ENCODE data around the gene ADAM8. TPM values are rescaled to one million over a fixed set of nuclear protein-coding genes. Genes with fewer than 3 reads are reported as not detected.

Gene ADAM8
- total and polyA plus RNA-seq, 4 experiments from 2014 or later: 63.9 to 97.8 (median 88.8) TPM

DNA sequence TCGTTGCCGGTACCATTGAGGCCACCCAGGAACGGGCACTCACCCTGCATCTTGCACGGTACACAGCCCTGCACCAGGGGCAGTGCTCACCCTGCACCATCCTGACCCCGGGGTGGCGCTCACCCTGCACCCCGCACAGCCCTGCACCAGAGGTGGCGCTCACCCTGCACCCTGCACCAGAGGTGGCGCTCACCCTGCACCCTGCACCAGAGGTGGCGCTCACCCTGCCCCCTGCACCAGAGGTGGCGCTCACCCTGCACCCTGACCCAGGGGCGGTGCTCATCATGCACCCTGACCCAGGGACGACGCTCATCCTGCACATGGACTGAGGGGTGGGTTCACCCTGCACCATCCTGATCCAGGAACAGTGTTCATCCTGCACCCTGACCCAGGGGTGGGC is 25.6 kb upstream of the ADAM8 start:
- POLR2A ChIA-PET (ENCODE audit: partially characterized antibody): no interaction called here
- Mint-ChIP-seq H3K36me3 (peaks cover 39 to 55% of the 10 kb centered on the region in 2 donors), H3K27me3 (no peaks in the 10 kb centered on the region), H3K4me3 (no peak overlapping the region), H3K9me3 (peaks cover 0 to 1% (median 0%) of the 10 kb centered on the region in 8 donors), H3K27ac (no peak overlapping the region), H3K4me1 (peaks cover 14 to 40% (median 20%) of the 10 kb centered on the region in 4 donors)
- Histone ChIP-seq H3K36me3 (ENCODE audit: insufficient read depth, low read length) (peaks cover 31% of the 10 kb centered on the region), H3K9me3 (ENCODE audit: control insufficient read depth in 1 of 2, low read length in 2 of 2) (no peaks in the 10 kb centered on the region), H3K4me3 (ENCODE audit: low read length in 2 of 2) (no peak overlapping the region), H3K4me1 (ENCODE audit: insufficient read depth, low read length) (peaks cover 11% of the 10 kb centered on the region), H3K27ac (ENCODE audit: low read depth, low read length) (no peak overlapping the region), H3K27me3 (ENCODE audit: insufficient read depth, low read length) (no peaks in the 10 kb centered on the region)
- no peak for DNase-seq
- intact Hi-C loops (cut with micrococcal nuclease): no loop called here
- CTCF ChIA-PET (ENCODE audit: partially characterized antibody): interaction anchor here (1.1 to 1.2 kb wide), 2 partner anchors 23 to 44 kb away, joined by 3 to 4 read pairs; no protein-coding TSS in a partner anchor

- Mint-ChIP-seq H3K4me3 (no peak overlapping the region), H3K27me3 (no peaks in the 10 kb centered on the region)
Observed at GRCh38 chr10:133299738-133300137, 23.1 kb upstream of the ADAM8 start.

DNA sequence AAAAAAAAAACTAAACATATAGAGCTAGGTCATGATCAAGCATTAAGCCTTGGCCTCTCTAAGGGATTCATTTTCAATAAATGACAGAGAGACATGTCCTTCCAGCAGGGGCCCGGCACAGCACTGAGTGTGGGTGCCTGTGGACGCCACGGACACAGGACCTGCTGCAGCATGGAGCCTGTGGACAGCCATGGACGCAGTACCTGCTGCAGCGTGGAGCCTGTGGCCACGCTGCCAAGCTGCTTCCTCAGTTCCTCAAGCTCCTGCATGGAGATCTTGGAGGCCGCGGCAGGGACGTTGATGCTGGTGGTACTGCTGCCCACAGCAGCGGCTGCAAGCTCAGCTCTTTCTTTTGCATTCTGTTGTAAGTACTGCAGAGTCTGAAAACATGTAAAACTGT is 22.6 kb upstream of the ADAM8 start:
- peaks cover 0 to 1% (median 0%) of the 10 kb centered on the region in 8 donors for H3K9me3 Mint-ChIP-seq
- ChIA-PET POLR2A (ENCODE audit: partially characterized antibody) (interaction anchor here (1.4 kb wide), 1 partner anchor 21 kb away, joined by 3 read pairs; no protein-coding TSS in a partner anchor), CTCF (ENCODE audit: partially characterized antibody) (interaction anchor here (1.3 to 1.6 kb wide), 2 partner anchors 8 to 30 kb away, joined by 4 to 7 read pairs; no protein-coding TSS in a partner anchor)
- no peaks in the 10 kb centered on the region for H3K9me3 ChIP-seq (ENCODE audit: control insufficient read depth in 1 of 2, low read length in 2 of 2)
- no peak overlapping the region for H3K27ac ChIP-seq (ENCODE audit: low read depth, low read length)
- no peaks in the 10 kb centered on the region for H3K27me3 Mint-ChIP-seq
- no peak overlapping the region for H3K4me3 ChIP-seq (ENCODE audit: low read length in 2 of 2)
- DNase-seq: no peak
- H3K4me1 ChIP-seq (ENCODE audit: insufficient read depth, low read length): no peaks in the 10 kb centered on the region
- H3K4me3 Mint-ChIP-seq: no peak overlapping the region
- H3K36me3 Mint-ChIP-seq: peaks cover 51 to 66% of the 10 kb centered on the region in 2 donors
- H3K27me3 ChIP-seq (ENCODE audit: insufficient read depth, low read length): no peaks in the 10 kb centered on the region
- no peak overlapping the region for H3K27ac Mint-ChIP-seq
- H3K36me3 ChIP-seq (ENCODE audit: insufficient read depth, low read length): peaks cover 55% of the 10 kb centered on the region
- intact Hi-C loops (cut with micrococcal nuclease): no loop called here
- peaks cover 2 to 14% (median 6%) of the 10 kb centered on the region in 4 donors for H3K4me1 Mint-ChIP-seq

More at GRCh38 chr10:133299738-133300137, 23.1 kb upstream of the ADAM8 start:
- no peaks in the 10 kb centered on the region for H3K9me3 ChIP-seq (ENCODE audit: control insufficient read depth in 1 of 2, low read length in 2 of 2)
- H3K36me3 ChIP-seq (ENCODE audit: insufficient read depth, low read length): peaks cover 50% of the 10 kb centered on the region
- CTCF ChIA-PET (ENCODE audit: partially characterized antibody): interaction anchor here (1.3 to 1.6 kb wide), 2 partner anchors 8 to 30 kb away, joined by 4 to 7 read pairs; no protein-coding TSS in a partner anchor
- intact Hi-C loops (cut with micrococcal nuclease): no loop called here
- peaks cover 0 to 1% (median 0%) of the 10 kb centered on the region in 8 donors for H3K9me3 Mint-ChIP-seq
- no peak overlapping the region for H3K27ac Mint-ChIP-seq
- DNase-seq: no peak
- no peaks in the 10 kb centered on the region for H3K27me3 ChIP-seq (ENCODE audit: insufficient read depth, low read length)
- H3K27ac ChIP-seq (ENCODE audit: low read depth, low read length): no peak overlapping the region
- H3K4me1 Mint-ChIP-seq: peaks cover 6 to 18% (median 8%) of the 10 kb centered on the region in 4 donors
- no peak overlapping the region for H3K4me3 ChIP-seq (ENCODE audit: low read length in 2 of 2)
- POLR2A ChIA-PET (ENCODE audit: partially characterized antibody): interaction anchor here (1.4 kb wide), 1 partner anchor 21 kb away, joined by 3 read pairs; no protein-coding TSS in a partner anchor
- peaks cover 46 to 63% of the 10 kb centered on the region in 2 donors for H3K36me3 Mint-ChIP-seq
- no peaks in the 10 kb centered on the region for H3K4me1 ChIP-seq (ENCODE audit: insufficient read depth, low read length)

DNA sequence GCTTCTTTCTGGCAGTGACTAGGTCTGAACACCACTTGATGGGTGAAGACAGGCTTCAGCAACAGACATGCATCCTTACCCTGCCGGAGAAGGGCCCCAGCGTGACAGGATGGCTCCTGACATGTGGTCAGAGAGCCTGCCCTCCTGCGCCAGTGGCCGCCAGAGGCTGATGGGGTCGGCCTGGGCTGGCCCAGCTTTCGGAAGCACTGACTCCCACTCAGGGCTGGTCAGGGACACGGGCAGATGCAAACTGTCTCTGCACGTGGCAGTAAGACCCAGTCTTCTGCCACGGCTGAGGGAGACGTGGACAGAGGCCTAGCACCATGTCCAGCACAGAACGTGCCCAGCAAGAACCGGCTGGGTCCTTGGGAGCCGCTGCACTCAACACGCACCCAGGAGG is 21.8 kb upstream of the ADAM8 start:
- peaks cover 0 to 7% (median 4%) of the 10 kb centered on the region in 4 donors for H3K4me1 Mint-ChIP-seq
- Histone ChIP-seq H3K4me3 (ENCODE audit: low read length in 2 of 2) (no peak overlapping the region), H3K9me3 (ENCODE audit: control insufficient read depth in 1 of 2, low read length in 2 of 2) (no peaks in the 10 kb centered on the region), H3K27me3 (ENCODE audit: insufficient read depth, low read length) (no peaks in the 10 kb centered on the region), H3K27ac (ENCODE audit: low read depth, low read length) (no peak overlapping the region), H3K4me1 (ENCODE audit: insufficient read depth, low read length) (no peaks in the 10 kb centered on the region), H3K36me3 (ENCODE audit: insufficient read depth, low read length) (peaks cover 62% of the 10 kb centered on the region)
- CTCF ChIA-PET (ENCODE audit: partially characterized antibody): interaction anchor here (1.6 kb wide), 1 partner anchor 31 kb away, joined by 7 read pairs; no protein-coding TSS in a partner anchor
- H3K27ac Mint-ChIP-seq: no peak overlapping the region
- POLR2A ChIA-PET (ENCODE audit: partially characterized antibody): no interaction called here
- peaks cover 52 to 67% of the 10 kb centered on the region in 2 donors for H3K36me3 Mint-ChIP-seq
- no peak for DNase-seq
- no peaks in the 10 kb centered on the region for H3K9me3 Mint-ChIP-seq
- no peaks in the 10 kb centered on the region for H3K27me3 Mint-ChIP-seq
- no peak overlapping the region for H3K4me3 Mint-ChIP-seq
- intact Hi-C loops (cut with micrococcal nuclease): no loop called here

GRCh38 chr10:133297504-133297903 is 20.8 kb upstream of the ADAM8 start:
- Mint-ChIP-seq H3K9me3 (no peaks in the 10 kb centered on the region), H3K27me3 (no peaks in the 10 kb centered on the region), H3K4me1 (peaks cover 0 to 5% (median under 1%) of the 10 kb centered on the region in 4 donors), H3K27ac (peak overlapping the region in 1 of 7 donors; percentile 41), H3K4me3 (no peak overlapping the region), H3K36me3 (peaks cover 48 to 65% of the 10 kb centered on the region in 2 donors)
- DNase-seq: no peak
- no peaks in the 10 kb centered on the region for H3K27me3 ChIP-seq (ENCODE audit: insufficient read depth, low read length)
- H3K27ac ChIP-seq (ENCODE audit: low read depth, low read length): no peak overlapping the region
- POLR2A ChIA-PET (ENCODE audit: partially characterized antibody): no interaction called here
- intact Hi-C loops (cut with micrococcal nuclease): no loop called here
- no peaks in the 10 kb centered on the region for H3K9me3 ChIP-seq (ENCODE audit: control insufficient read depth in 1 of 2, low read length in 2 of 2)
- peaks cover 72% of the 10 kb centered on the region for H3K36me3 ChIP-seq (ENCODE audit: insufficient read depth, low read length)
- CTCF ChIA-PET (ENCODE audit: partially characterized antibody): no interaction called here
- H3K4me1 ChIP-seq (ENCODE audit: insufficient read depth, low read length): no peaks in the 10 kb centered on the region
- no peak overlapping the region for H3K4me3 ChIP-seq (ENCODE audit: low read length in 2 of 2)

DNA sequence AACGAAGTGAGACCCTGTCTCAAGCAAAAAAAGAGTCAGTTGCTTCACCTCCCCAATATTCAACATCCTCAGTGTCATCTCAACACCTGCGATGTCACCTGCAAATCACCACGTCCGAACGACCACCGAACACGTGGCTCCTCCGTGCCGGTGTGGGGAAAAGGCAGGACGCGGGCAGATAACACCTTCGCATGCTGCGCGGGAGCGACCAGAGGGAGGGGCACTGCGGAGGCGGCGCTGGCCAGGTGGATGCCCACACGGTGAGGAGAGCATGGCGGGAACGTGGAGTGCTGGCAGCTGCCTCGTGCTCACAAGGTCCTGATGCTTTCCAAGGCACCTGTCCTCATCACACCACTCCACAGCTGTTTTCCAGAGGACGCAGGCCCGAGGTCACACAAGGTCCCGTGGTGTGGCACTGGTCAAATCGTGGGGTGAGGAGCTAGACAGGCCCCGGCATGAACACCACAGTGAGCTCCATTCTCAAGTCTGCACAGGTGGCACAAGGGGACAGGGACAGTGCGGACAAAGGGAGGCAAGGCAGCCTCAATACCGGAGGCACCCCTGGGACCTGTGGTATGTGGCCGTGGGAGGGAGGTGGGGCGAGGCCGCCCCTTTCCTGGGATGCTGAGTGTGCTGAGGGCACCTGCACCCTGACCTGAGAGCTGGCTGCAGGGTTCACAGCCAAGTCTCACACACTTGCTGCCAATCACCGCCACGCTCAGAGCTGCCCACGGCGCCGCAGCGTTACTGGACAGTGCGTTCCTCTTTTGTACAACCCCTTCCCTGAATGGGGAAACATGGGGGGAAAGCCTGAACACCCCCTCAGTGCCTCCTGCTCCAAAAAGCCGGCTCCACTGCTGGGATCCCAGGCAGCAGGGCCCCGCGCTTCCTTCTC is 19.0 kb upstream of the ADAM8 start:
- POLR2A ChIA-PET (ENCODE audit: partially characterized antibody): no interaction called here
- peaks cover 45 to 59% of the 10 kb centered on the region in 2 donors for H3K36me3 Mint-ChIP-seq
- H3K4me3 Mint-ChIP-seq: no peak overlapping the region
- Histone ChIP-seq H3K4me1 (ENCODE audit: insufficient read depth, low read length) (no peaks in the 10 kb centered on the region), H3K27ac (ENCODE audit: low read depth, low read length) (no peak overlapping the region), H3K9me3 (ENCODE audit: control insufficient read depth in 1 of 2, low read length in 2 of 2) (no peaks in the 10 kb centered on the region), H3K36me3 (ENCODE audit: insufficient read depth, low read length) (peaks cover 69% of the 10 kb centered on the region), H3K4me3 (ENCODE audit: low read length in 2 of 2) (no peak overlapping the region), H3K27me3 (ENCODE audit: insufficient read depth, low read length) (no peaks in the 10 kb centered on the region)
- DNase-seq: no peak
- no peak overlapping the region for H3K27ac Mint-ChIP-seq
- no peaks in the 10 kb centered on the region for H3K9me3 Mint-ChIP-seq
- intact Hi-C loops (cut with micrococcal nuclease): no loop called here
- H3K4me1 Mint-ChIP-seq: peaks cover 0 to 1% (median 0%) of the 10 kb centered on the region in 4 donors
- CTCF ChIA-PET (ENCODE audit: partially characterized antibody): no interaction called here
- no peaks in the 10 kb centered on the region for H3K27me3 Mint-ChIP-seq

DNA sequence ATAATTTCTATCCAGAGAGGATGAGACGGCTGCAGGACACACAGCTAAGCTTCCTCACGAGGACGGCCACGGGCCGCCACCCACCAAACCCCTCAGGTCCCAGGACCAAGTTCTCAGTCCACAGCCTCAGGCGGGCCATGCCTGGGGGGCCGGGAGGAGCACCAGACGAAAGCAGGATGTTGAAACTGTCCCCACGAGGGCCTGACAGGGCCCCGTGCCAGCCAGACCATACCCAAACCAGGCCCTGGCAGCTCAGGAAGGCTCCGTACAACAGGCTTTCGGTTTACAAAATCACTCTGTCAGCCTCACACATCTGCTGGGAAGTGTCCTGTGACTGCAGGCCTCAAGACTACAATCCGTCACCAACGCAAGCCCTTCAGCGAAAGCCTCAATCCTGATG is 17.5 kb upstream of the ADAM8 start:
- Histone ChIP-seq H3K27ac (ENCODE audit: low read depth, low read length) (no peak overlapping the region), H3K36me3 (ENCODE audit: insufficient read depth, low read length) (peaks cover 67% of the 10 kb centered on the region), H3K4me1 (ENCODE audit: insufficient read depth, low read length) (no peaks in the 10 kb centered on the region), H3K9me3 (ENCODE audit: control insufficient read depth in 1 of 2, low read length in 2 of 2) (no peaks in the 10 kb centered on the region), H3K4me3 (ENCODE audit: low read length in 2 of 2) (no peak overlapping the region), H3K27me3 (ENCODE audit: insufficient read depth, low read length) (no peaks in the 10 kb centered on the region)
- H3K9me3 Mint-ChIP-seq: no peaks in the 10 kb centered on the region
- no peak for DNase-seq
- peaks cover 36 to 50% of the 10 kb centered on the region in 2 donors for H3K36me3 Mint-ChIP-seq
- CTCF ChIA-PET (ENCODE audit: partially characterized antibody): interaction anchor here (1.1 to 2.5 kb wide), 2 partner anchors 13 to 35 kb away, joined by 3 to 12 read pairs; no protein-coding TSS in a partner anchor
- POLR2A ChIA-PET (ENCODE audit: partially characterized antibody): no interaction called here
- no peaks in the 10 kb centered on the region for H3K27me3 Mint-ChIP-seq
- H3K4me1 Mint-ChIP-seq: no peaks in the 10 kb centered on the region
- intact Hi-C loops (cut with micrococcal nuclease): no loop called here
- no peak overlapping the region for H3K4me3 Mint-ChIP-seq
- H3K27ac Mint-ChIP-seq: peak overlapping the region in 1 of 7 donors; percentile 19
